ENCODE data around the gene FOSL1. TPM values are rescaled to one million over a fixed set of nuclear protein-coding genes. Genes with fewer than 3 reads are reported as not detected.
A peak's percentile ranks its signal among the peaks of the same experiment; 100 is the strongest.

Gene FOSL1
- total and polyA plus RNA-seq, 2 of the 13 experiments (the other 11 are each of a cell fraction or from before 2014, with no cell fraction given) = 4.0 to 4.1 TPM

GRCh38 chr11:65911682-65912568 lies 11.7 kb upstream of the FOSL1 start:
- intact Hi-C loops (cut with micrococcal nuclease; ENCODE audit: unreplicated experiment) (no loop called here), in situ Hi-C loops (cut with HindIII; ENCODE audit: extremely low pct_ligation_motif_present, low pct_unique_long_range_greater_than_20kb) (no loop called here)
- Histone ChIP-seq H3K9me3 (ENCODE audit: low read length) (no peaks in the 10 kb centered on the region), H3K4me1 (ENCODE audit: insufficient read depth, low read length) (peaks cover 60% of the 10 kb centered on the region), H3K27ac (ENCODE audit: extremely low read length, insufficient read depth, low read length) (no peak overlapping the region), H2AFZ (ENCODE audit: low read length) (no peak overlapping the region), H3K79me2 (ENCODE audit: insufficient read depth, low read length) (no peaks in the 10 kb centered on the region), H4K20me1 (ENCODE audit: insufficient read depth, low read length) (no peaks in the 10 kb centered on the region), H3K4me3 (replicated peaks in 1 of 3; ENCODE audit: insufficient read depth in 1 of 3, low read depth in 2 of 3, low read length in 3 of 3) (peak overlapping the region in 1 of 3 experiments; percentile 21; a peak in 1 of 6 replicates), H3K27me3 (ENCODE audit: control insufficient read depth in 1 of 2, insufficient read depth in 2 of 2, low read length in 2 of 2) (peaks cover 0 to 3% of the 10 kb centered on the region in 2 experiments; a peak in 1 of 5 replicates), H3K36me3 (replicated peaks in 1 of 2; ENCODE audit: control insufficient read depth in 1 of 2, insufficient read depth in 2 of 2, low read length in 2 of 2) (no peaks in the 10 kb centered on the region), H3K4me2 (ENCODE audit: low read depth, low read length) (peak overlapping the region; percentile 50), H3K9ac (ENCODE audit: insufficient read depth, low read depth, low read length) (no peak overlapping the region; the same call in 1 of the 2 replicates)
- ChIA-PET CTCF (ENCODE audit: low intra/inter-chr PET ratio, low total read pairs) (no interaction called here), POLR2A (interaction anchor here (0.8 to 2.4 kb wide), 3 partner anchors 13 to 295 kb away, joined by 3 to 21 read pairs (median 9); partner anchors contain the start of genes CCDC85B, FIBP and FOSL1)
- no peak for FAIRE-seq
- BruUV-seq (replicated peaks) = no TSS peak
- peak; percentile 31 for ATAC-seq
- DNase-seq (ENCODE audit: low spot score) = no peak
- 6% methylated on average over 5 of the region's 14 CpGs for WGBS (ENCODE audit: low lambda C conversion rate)
- TF ChIP-seq SAP130 (CRISPR knock-in tag; IDR thresholded peaks at IDR 0.05; ENCODE audit: low read depth) = peak; percentile 60
- TF ChIP-seq POLR2A (IDR thresholded peaks at IDR 0.05; ENCODE audit: insufficient read depth in 1 of 2, low read depth in 2 of 2, low read length in 2 of 2) = no peak
- no peak for TF ChIP-seq ZBTB40 (IDR thresholded peaks at IDR 0.05)
- 0 out of 2 replicates have a peak, but pooled peaks have one; percentile 16 for TF ChIP-seq ZBTB40 (CRISPR knock-in tag; IDR thresholded peaks at IDR 0.05)
- TF ChIP-seq TFDP2 (CRISPR knock-in tag; IDR thresholded peaks at IDR 0.05) = peak; percentile 89
- 0 out of 2 replicates have a peak, but pooled peaks have one; percentile 30 for TF ChIP-seq MYC (CRISPR knock-in tag; IDR thresholded peaks at IDR 0.05; ENCODE audit: borderline replicate concordance)
- TF ChIP-seq FOXM1 (CRISPR knock-in tag; IDR thresholded peaks at IDR 0.05) = no peak
- TF ChIP-seq ZBTB8A (CRISPR knock-in tag; IDR thresholded peaks at IDR 0.05; ENCODE audit: borderline replicate concordance, low read depth) = no peak
- no peak for TF ChIP-seq MAZ (IDR thresholded peaks at IDR 0.05; ENCODE audit: borderline replicate concordance, low read depth, low read length)
- 0 out of 2 replicates have a peak, but pooled peaks have one; percentile 25 for TF ChIP-seq MAZ (CRISPR knock-in tag; IDR thresholded peaks at IDR 0.05; ENCODE audit: low read depth)
- TF ChIP-seq XRCC5 (optimal IDR thresholded peaks at IDR 0.05; ENCODE audit: low read length) = peak; percentile 52
- 0 out of 2 replicates have a peak, but pooled peaks have one; percentile 11 for TF ChIP-seq ZNF564 (CRISPR knock-in tag; IDR thresholded peaks at IDR 0.05)
- TF ChIP-seq ZNF382 (CRISPR knock-in tag; IDR thresholded peaks at IDR 0.05; ENCODE audit: borderline replicate concordance) = no peak
- peak; percentile 85 for TF ChIP-seq RFX5 (IDR thresholded peaks at IDR 0.05; ENCODE audit: low read depth, low read length)
